Measurements from ENCODE around the gene KRTDAP.

KRTDAP gene

DNA sequence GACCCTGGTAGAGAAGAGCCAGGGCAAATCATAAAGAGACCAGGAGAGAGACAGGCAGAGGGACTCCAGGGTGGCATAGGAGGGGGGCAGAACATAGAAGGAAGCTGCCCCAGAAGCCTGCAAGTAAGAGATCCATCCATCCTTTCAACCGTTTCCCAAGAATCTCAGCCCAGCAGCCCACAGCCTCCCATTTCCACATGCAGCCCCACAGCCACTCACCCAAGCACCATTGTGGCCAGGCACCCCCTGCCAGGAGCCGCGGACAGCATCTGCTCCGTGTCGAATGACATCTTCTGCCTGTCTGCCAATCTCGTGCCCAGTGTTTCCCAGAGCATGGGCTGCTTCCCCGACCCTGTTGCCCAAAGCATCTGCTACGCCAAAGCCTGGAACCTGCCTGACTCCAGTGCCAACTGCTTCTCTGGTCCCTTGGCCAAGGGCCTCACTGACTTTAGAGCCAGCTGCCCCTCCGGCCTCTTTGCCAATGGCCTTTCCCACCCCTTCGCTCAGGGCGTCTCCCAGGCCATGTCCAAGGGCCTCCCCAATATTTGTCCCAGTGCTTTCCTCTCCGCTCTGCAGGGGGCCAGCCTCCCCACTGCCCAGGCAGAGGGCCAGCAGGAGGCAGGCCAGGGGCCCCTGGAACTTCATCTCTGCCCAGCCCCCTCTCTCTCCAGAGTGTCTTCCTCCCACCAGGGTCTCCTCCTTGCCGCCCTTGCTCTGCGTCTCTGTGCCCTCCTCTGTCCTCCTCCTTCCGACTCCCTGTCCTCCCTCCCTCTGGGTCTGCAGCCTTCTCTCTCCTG is 22.8 kb upstream of the KRTDAP start:
- no peak for DNase-seq (ENCODE audit: low read depth)

DNA sequence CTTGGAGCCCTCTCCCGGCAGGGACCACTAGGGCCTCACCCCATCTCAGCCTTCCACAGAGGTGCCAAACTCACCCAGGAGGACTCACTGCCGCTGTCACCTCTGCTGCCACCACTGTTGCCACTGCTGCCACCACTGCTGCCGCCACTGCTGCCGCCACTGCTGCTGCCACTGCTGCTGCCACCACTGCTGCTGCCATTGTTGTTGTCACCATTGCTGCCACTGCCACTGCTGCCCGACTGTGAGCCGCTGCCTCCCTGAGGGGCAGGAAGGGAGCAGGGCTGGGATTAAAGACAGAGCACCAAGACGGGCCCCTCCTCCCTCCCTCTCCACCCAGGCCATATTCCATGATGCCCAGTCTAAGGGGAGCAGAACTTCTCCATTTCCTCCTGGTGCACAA is 21.1 kb upstream of the KRTDAP start:
- no peak for DNase-seq (ENCODE audit: low read depth)

DNA sequence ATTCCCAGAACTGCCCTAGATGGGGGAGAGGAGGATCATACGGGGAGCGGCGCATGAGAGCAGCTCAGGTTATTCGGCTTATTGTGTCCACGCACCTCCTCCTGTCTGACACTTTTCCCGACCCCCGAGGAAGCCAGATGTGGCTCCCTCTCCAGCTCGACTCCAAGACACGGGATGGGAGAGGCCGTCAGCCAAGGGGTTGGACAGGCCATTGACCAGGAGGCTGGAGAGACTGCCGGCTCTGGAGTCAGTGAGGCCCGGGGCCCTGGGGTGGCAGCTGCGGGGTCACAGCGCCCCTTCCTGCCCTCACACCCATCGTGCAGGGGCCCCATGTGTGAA is 20.3 kb upstream of the KRTDAP start:
- no peak for DNase-seq (ENCODE audit: low read depth)

DNA sequence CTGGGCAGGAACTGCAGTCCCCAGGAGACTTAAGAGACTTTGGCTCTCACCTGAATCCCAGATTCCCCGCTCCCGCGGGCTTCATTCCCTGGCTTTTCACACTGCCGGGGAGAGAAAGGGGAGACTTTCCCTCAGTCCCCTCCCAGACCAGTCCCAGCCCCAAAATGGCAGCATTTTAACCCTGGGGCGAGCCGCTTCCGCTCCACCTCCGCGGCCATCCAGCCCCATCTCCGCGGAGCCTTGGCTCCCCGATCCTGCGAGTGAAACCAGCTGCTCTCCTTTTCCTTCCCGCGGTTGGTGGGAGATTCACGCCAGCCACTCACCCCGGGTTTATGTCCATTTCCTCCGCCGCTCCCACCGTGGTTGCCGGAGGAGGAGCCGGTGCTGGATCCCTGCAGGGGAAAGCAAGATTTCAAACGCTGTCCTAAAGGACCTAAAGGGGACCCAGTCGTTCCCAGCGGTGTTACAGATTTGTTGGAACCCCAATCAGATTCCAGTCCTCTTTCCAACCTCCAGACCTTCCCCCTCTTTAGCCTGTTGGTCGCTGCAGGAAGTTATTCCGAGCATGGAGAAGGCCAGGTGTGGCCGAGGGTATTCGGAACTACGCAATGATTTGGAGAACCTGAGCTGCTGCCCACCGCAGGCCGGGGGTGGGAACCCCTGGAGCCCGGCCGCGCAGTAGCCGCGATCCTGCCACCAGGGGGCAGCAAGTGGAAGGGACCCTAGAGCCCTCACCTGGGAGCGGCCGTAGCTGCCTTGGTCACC is 19.8 kb upstream of the KRTDAP start:
- no peak for DNase-seq (ENCODE audit: low read depth)

DNA sequence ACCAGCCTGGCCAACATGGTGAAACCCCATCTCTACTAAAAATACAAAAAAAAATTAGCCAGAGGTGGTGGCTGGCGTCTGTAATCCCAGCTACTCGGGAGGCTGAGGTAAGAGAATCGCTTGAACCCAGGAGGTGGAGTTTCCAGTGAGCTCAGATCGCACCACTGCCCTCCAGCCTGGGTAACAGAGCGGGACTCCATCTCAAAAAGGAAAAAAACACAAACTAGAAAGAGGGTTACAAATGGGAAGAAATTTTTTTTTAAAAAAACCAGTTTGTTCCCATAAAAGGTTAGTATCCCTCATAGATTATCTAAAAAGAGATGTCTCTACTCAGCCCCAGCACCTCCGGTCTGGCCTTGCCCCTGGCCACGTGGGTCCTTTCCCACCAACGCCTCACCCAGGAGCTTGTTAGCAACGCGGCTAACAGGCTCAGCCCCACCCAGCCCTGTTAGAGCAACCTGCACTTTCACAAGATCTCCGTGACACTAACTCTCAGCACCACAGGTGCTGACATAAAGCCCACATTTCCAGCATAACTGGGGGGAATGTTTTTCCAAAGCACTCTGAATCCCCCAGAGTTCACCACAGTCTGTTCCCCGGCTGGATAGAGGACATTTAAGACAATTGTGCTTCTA is 18.9 kb upstream of the KRTDAP start:
- DNase-seq (ENCODE audit: low read depth): no peak

DNA sequence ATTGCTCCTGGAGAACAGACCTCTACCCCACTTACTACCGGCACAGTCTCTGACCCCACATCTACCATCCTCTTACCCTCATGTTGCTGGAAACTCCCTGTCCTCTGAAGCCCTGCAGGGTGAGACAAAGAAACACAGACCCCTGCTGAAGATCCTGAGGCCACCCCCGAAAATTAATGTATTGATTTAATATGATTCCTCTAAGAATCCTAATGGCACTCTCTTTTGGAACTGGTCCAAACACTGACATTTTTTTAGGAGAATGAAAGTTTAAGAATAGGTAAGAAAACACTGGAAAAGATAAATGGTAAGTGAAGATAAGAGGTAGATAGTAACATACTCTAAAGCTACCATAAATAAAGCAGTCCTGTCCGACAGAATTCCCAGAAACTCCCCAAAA is 17.9 kb upstream of the KRTDAP start:
- DNase-seq (ENCODE audit: low read depth): no peak

DNA sequence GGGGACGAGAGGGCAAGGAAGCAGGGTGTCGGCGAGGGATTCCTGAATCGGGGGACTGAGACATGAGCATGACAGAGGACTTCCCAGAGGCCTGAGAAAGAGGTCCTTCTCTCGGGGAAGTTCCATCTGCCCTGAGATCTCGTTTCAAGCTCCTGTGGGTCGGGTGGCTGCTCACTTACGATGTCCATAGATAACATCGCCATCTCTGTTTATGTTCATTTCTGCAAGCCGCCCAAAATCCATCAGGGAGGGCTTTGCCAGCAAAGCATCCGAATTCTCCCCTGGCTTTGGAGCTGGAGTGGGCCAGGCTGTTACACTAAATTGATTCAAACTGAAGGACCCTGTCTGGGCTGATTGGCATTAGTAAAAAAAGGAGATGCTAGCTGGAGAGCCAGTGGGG is 17.3 kb upstream of the KRTDAP start:
- DNase-seq (ENCODE audit: low read depth): no peak

DNA sequence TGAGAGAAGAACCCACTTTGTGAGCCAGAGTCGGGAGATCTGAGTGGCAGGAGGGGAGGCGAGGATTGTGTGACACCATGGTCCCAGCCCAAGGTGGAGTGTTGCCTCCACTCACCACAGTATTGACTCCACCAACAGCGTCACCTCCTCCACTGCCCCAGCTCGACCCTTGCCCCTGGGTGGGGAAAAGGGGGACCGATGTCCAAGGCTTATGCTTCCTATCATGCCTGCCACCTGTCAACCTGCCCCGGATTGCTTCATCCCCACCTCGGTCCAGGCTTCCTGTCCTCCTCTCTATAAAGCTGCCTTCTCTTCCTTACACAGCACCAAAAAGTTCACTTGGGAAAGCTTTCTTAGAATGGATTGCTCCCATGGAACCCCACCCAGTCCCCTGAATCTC is 15.7 kb upstream of the KRTDAP start:
- no peak for DNase-seq (ENCODE audit: low read depth)

DNA sequence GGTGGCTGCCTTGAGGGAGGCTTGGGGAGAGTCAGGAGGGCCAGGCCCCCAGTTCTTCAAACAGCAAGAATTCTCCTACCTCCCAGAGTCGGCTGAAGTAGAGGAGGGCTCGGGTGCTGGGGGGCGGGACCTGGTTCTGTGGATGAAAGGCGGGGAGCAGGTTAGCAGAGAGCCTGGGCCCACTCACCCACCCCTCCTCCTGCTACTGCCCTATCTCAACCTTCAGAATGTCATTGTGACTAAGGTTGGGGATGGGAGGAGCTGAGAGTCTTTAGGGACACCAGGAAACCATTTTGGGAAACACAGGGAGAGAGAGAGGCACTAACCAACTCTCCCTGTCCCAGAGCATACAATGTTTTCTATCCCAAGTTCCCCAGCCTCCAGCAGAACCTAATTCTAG is 12.5 kb upstream of the KRTDAP start:
- no peak for DNase-seq (ENCODE audit: low read depth)

DNA sequence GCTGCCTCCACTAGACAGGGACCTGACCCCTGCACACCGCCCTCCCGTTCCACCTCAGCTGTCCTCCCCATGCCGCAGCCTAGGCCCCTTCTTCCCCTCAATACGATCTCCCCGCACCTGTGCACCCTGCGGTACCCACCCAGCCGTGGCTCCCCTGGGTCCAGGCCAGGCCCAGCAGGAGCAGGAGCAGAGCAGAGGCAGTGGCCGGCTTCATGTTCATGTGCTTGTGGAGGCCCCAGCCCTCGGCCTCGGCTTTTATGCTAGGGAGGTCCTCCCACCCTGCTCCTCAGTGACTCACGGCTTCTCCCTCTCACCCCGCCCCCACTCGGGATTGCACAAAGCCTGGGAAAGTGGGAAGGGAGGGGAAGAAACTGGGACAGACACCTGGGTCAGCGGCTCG is 11.4 kb upstream of the KRTDAP start:
- DNase-seq (ENCODE audit: low read depth): no peak

DNA sequence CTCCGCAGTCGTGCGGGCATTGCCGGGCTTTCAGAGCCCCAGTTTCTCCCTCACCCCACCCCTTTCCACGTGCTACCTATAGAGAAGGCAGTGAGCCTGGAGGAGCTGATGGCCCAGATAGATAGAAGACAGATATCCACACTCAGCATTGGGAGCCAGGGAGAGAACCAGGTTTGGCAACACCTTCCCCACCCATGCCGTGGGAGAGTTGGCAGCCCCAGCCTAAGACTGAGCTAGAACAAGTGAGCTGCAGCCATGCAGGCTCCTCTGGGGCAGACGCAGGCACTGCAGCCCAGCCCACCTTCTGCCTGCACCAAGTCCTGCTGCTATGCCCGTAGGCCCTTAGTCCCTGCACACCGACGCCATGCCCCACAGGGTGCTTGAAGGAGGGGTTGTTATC is 10.3 kb upstream of the KRTDAP start:
- no peak for DNase-seq (ENCODE audit: low read depth)

DNA sequence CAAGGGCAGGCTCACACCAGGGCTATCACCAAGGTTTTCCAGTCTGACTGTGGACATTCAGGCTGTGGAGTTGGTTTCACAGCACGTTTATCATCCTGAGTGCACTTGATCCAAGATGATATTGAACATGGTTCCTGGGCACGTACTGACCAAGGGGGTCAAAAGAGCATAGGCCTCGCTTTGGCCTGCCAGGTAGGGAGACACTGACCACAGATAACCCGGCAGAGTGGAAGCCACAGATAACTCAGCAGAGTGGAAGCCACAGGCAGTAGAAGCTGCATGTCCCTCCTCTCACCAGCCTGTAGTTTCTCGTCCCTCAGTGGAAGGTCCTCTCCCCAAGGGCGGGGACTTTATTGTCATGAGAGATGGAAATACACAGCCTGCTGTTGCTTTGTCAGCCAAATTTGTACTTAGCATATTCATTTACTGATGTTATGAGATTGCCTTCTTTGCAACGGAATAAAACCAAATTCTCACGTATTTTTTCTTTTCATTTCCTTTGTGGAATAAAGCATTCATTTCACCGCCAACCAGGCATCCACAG is 8.8 kb upstream of the KRTDAP start:
- no peak for DNase-seq (ENCODE audit: low read depth)

DNA sequence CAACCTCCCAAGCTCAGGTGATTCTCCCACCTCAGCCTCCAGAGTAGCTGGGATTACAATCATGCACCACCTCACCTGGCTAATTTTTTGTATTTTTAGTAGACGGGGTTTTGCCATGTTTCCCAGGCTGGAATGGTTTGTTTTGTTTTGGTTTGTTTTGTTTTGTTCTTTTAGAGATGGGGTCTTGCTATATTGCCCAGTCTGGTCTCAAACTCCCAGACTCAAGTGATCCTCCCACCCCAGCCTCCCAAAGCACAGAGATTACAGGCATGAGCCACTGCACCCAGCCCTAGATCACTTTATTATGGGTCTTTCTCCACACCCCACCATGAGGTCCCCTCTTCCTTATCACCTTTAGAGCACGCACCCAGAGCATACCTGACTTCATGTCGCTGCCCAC is 8.0 kb upstream of the KRTDAP start:
- DNase-seq (ENCODE audit: low read depth): no peak

DNA sequence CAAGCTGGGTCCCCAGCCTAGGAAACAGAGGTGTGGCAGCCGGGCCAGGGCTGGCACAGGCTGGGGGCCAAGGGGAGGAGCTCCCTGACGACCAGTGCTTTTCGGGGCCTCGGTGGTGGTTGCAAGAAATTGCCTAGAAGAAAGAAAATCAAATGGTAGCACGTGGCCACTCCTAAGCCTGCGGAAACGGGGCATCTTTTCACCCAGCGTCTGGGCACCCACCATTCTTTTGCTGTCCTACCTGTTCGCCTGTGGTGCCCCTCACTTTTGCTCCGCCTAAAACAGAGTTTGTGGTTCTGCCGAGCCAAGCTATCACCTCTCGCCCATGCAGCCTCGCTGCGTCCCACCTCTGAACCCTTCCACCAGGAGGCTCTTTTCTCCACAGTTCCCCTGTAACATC is 7.1 kb upstream of the KRTDAP start:
- DNase-seq (ENCODE audit: low read depth): no peak

DNA sequence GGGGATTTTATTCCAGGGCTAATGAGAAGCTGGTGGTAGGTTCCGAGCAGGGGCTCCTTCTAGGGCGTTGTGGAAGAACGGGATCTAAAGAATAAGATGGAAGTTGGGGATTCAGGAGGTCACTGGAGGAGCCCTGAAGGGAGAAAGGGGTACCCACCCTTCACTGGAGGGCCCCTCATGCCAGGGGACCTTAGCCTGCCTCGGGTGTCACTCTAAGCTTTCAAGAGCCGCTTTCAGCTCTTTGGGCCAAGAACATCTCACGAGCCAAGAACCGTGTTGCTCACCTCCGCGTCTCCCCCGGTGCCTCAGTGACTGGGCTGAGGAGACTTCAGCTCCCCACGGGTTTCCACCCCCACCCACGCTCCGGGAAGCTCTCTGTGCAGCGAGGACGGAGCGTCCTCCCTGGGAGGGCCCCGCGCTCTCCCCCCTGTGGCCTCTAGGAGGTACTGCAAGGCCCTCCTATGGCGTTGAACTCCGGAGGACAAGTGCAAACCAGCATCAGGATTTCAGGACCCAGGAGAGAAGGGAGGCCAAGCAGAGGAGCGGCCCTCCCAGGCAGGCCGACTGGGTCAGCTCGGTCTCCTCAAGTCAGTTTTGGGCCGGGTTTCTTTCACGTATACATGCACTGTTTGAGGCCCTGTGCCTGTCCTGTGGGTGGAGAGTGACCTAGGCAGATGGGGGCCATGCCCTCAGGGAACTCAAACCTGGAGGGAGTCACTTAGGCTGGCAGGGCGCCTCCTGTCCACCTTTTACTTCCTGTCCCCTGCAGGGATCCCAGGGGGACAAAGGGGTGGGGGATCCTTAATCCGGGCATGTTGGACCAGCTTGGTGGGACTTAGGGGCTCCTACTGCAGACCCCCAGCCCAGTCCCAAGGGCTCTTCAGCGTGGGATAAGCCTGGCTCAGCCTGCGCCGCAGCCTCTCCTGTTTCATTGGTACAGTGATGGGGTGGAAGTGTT is 5.1 kb upstream of the KRTDAP start:
- peak; percentile 47 for DNase-seq (ENCODE audit: low read depth)

DNA sequence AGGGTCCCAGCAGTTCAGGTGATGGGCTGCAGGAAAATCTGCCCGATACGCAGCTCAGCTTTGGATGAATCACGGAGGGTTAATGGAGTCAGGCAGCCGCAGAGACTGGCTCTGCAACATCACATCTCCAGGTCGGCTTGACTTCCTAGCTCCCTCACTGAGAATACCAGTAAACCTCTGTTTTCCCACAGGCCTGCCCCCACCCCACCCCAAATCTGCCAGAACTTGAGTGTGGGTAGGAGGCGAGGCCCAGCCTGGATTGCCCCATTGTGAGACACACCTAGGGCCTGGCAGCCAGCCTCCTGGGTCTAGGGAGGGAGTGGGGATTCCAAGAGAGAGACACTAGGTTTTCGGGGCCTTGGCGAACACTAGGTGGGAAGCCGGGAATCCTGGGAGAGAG is 3.7 kb upstream of the KRTDAP start:
- no peak for DNase-seq (ENCODE audit: low read depth)

DNA sequence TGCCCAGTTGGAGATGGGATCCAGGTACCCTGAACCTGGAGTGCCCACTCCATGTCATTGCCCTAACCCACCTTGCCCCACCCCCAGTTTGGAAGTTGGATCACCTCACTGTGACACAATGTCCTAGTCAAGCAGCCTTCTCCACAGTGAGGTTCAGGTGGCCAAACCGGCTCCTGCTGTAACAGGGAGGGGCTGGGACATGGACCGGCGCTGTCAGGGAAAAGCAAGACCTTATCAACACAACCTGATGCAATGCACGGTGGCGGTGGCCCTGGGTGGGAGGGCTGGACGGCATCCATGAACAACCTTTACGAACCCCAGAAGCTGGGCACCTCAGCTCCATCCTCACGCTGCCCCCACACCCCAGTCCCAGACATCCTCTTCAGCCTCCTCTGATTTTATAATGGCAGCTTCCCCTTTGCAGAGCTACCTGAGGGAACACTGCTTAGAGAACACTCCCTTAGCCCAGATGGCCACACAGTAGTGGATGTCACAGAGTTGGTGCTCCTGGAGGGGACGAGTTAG is 1.6 kb upstream of the KRTDAP start:
- no peak for DNase-seq (ENCODE audit: low read depth)

DNA sequence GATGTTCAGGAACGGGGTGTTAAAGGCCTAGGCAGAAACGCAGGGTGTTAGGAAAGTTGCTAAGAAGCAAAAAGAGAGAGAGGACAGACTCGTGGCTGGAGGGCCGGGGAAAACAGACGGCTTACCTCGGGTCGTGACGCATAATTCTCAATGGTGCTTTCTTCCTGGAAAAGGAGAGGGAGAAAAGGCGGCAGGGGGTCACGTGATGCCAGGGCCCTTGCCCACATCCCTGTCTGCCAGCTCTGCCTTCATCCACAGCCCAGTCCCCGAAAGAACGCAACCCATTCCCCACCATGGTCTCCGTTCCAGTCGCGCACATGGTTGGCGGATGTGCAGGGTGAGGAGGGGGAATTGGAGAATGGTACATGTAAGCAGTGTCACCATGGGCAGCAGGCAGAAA is 1.6 kb downstream of the KRTDAP start:
- no peak for DNase-seq (ENCODE audit: low read depth)

DNA sequence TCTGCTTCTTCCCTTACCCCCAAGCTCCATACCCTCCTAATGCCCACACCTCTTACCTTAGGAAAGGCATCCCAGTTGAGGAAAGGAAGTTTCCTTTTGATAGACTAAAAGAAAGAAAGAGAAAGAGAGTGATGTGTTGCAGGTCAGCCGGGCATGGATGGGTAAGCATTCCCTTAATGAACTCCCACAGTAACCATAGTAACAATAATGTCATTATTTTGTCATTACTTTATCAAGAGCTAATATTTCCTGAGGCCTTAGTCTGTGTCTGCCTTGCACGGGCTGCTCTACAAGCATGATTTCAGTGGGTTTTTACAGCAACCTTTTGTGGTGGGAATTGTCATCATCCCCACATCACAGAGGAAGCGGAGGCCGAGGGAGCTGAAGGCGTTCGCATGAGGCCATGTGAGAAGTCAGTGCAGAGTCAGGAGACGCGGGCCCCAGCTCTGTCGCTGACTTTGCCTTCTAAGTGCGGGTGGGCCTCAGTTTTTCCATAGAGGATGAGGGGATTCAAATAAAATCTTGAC is 2.5 kb downstream of the KRTDAP start:
- no peak for DNase-seq (ENCODE audit: low read depth)

DNA sequence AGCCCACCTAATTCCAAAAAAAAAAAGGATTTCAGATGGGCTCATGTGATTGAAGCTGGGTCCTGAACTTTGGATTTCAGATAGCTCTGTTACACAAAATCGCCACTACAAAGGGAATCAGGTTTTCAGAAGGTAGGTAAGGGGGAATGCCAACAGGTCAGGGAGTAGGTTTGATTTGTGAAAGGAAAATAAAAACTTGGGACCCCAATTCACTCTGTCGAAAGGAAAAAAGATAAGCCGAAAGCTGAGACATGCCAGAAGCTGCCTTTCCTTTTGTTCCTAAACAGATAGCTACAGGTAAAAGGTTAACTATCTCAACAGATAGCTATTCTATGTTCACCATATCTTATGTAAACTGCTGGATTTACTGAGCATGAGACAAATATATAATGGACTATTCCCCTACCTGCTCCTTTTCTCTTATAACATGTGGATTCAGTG is 4.0 kb downstream of the KRTDAP start:
- DNase-seq (ENCODE audit: low read depth): no peak
